ENCODE data around the gene SAMD4A.

GRCh38 chr14:54743382-54743781, 176.5 kb downstream of the SAMD4A start:
- TF ChIP-seq CTCF (IDR thresholded peaks at IDR 0.05; ENCODE audit: insufficient read depth, low read length) (no peak), REST (IDR thresholded peaks at IDR 0.05; ENCODE audit: insufficient replicate concordance, low read depth) (no peak), POLR2AphosphoS5 (IDR thresholded peaks at IDR 0.05; ENCODE audit: low read depth) (no peak), SPI1 (IDR thresholded peaks at IDR 0.05; ENCODE audit: borderline replicate concordance, low read depth) (no peak), GABPA (IDR thresholded peaks at IDR 0.05; ENCODE audit: low read depth) (no peak)

All from HL-60 (cell line).